ENCODE measurements around the gene ETFA.

DNA sequence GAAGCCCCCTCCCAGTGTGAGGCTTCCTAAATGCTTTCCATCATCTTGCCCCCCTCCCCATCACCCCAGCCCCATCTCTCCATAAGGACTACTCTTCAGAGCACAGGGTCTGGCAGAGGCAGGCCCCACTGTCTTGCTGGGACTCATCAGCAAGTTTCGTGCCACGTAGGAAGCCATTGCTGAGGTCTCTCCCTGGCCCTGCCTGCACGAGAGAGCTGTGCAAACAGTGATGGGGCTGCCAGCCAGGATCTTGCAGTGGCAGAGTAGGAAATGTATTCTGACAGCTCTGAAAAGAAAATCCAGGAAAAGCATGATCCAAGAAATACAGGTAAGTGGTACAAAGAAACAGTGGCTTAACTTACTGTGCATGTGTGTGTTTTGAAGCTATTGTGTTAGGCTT, 47.9 kb upstream of the ETFA start:
- TF ChIP-seq, protein P1, sequence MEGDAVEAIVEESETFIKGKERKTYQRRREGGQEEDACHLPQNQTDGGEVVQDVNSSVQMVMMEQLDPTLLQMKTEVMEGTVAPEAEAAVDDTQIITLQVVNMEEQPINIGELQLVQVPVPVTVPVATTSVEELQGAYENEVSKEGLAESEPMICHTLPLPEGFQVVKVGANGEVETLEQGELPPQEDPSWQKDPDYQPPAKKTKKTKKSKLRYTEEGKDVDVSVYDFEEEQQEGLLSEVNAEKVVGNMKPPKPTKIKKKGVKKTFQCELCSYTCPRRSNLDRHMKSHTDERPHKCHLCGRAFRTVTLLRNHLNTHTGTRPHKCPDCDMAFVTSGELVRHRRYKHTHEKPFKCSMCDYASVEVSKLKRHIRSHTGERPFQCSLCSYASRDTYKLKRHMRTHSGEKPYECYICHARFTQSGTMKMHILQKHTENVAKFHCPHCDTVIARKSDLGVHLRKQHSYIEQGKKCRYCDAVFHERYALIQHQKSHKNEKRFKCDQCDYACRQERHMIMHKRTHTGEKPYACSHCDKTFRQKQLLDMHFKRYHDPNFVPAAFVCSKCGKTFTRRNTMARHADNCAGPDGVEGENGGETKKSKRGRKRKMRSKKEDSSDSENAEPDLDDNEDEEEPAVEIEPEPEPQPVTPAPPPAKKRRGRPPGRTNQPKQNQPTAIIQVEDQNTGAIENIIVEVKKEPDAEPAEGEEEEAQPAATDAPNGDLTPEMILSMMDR (IDR thresholded peaks at IDR 0.05): no peak
- TF ChIP-seq POLR2A (IDR thresholded peaks at IDR 0.05) (no peak), POLR2AphosphoS5 (IDR thresholded peaks at IDR 0.05) (no peak)

Measured in prostate gland (tissue), 2 donors.